ENCODE results near the gene TMPRSS2.

DNA sequence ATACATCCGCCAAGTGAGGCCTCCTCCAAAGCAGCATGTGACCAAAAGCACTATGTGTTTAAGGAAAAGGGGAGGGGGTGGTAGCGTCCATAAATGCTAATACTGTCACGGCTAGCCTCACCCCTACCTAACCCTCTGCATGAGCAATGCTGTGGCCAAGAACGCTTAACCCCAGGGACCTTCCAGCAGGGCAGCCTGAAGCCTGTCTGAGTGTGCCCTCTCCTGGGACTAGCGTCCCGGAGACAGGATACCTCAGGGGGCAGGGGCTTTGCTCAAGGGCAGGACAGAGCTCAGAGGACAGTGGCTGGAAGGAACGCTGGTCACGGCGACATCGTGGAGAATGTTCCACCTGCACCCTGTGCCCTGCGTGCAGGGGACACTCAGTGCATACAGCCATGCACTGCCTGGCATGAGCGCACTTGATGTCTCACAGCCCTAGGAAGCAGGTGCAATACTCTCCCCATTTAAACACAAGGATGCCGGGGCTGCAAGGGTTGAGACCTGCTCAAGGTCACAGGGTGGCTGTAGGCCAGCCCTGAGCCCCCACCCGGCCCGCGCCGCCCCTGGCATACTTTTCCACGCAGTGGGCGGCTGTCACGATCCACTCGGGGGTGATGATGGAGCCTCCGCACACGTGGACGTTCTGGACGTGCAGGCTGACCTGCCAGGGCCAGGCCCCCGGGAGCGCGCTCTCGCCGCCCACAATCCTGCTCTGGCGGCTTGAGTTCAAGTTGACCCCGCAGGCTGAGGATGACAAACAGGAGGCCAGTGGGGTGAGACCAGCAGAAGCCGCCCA, 35.0 kb downstream of the TMPRSS2 start:
- TF ChIP-seq POLR2A (IDR thresholded peaks at IDR 0.05) (no peak), POLR2AphosphoS5 (IDR thresholded peaks at IDR 0.05) (no peak)
- TF ChIP-seq, protein P1, sequence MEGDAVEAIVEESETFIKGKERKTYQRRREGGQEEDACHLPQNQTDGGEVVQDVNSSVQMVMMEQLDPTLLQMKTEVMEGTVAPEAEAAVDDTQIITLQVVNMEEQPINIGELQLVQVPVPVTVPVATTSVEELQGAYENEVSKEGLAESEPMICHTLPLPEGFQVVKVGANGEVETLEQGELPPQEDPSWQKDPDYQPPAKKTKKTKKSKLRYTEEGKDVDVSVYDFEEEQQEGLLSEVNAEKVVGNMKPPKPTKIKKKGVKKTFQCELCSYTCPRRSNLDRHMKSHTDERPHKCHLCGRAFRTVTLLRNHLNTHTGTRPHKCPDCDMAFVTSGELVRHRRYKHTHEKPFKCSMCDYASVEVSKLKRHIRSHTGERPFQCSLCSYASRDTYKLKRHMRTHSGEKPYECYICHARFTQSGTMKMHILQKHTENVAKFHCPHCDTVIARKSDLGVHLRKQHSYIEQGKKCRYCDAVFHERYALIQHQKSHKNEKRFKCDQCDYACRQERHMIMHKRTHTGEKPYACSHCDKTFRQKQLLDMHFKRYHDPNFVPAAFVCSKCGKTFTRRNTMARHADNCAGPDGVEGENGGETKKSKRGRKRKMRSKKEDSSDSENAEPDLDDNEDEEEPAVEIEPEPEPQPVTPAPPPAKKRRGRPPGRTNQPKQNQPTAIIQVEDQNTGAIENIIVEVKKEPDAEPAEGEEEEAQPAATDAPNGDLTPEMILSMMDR (IDR thresholded peaks at IDR 0.05) = no peak

Measured in breast epithelium (tissue), 3 donors.